Breast epithelium (tissue), 3 donors: ENCODE measurements around the gene SNCA.

Experiments used
- POLR2A ChIP-seq: fragments of 450-650 bp; IDR thresholded peaks from one replicate; pipeline ENCODE4 v1.6.1; 2016; ENCODE audit warnings: antibody characterized with exemption, mild to moderate bottlenecking, moderate library complexity
- POLR2AphosphoS5 ChIP-seq, 3 donors: sonication (generic); formaldehyde crosslinking; IDR thresholded peaks; one replicate each; pipeline ENCODE4 v1.6.1; 2017; ENCODE audit warnings: antibody characterized with exemption in 3 of 3
- TF ChIP-seq, protein P1 (sequence below), 3 donors: fragments of 450-650 bp; IDR thresholded peaks; one replicate each; pipeline ENCODE4 v1.5.1; 2016 to 2017; ENCODE audit warnings: antibody characterized with exemption in 3 of 3, mild to moderate bottlenecking in 3 of 3, moderate library complexity in 3 of 3

DNA sequence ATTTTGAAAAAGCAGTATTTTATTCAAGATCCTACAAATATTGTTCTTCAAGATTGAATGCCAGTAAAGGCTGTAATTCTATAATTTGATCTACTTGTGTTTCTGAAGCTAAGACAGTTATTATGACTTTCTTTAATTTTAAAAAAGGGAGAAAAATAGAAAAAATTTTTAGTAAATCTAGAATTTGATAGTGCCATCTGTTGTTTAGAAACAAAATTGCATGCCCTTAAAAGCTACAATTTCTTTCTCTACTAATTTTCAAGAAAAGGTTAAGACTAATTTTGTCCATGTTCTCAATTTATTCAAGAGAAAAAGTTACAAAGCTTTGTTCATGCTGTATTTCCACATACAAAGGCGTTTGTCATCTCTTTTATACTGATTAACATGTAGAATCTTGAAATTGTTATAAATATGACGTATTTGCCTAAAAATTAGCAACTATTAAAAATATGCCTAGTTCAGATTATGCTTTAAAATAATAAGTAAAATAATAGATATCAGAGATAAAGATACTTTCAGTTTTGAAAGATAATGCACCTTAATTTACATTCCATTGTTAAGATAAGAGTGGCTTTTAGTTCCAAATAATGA, 32.1 kb upstream of the SNCA start:
- TF ChIP-seq POLR2A (no peak), POLR2AphosphoS5 (IDR thresholded peaks at IDR 0.05) (no peak)
- TF ChIP-seq, protein P1, sequence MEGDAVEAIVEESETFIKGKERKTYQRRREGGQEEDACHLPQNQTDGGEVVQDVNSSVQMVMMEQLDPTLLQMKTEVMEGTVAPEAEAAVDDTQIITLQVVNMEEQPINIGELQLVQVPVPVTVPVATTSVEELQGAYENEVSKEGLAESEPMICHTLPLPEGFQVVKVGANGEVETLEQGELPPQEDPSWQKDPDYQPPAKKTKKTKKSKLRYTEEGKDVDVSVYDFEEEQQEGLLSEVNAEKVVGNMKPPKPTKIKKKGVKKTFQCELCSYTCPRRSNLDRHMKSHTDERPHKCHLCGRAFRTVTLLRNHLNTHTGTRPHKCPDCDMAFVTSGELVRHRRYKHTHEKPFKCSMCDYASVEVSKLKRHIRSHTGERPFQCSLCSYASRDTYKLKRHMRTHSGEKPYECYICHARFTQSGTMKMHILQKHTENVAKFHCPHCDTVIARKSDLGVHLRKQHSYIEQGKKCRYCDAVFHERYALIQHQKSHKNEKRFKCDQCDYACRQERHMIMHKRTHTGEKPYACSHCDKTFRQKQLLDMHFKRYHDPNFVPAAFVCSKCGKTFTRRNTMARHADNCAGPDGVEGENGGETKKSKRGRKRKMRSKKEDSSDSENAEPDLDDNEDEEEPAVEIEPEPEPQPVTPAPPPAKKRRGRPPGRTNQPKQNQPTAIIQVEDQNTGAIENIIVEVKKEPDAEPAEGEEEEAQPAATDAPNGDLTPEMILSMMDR (IDR thresholded peaks at IDR 0.05), result peak in 1 of 3 donors; percentile 14
